ENCODE results near the gene RASGEF1C.

DNA sequence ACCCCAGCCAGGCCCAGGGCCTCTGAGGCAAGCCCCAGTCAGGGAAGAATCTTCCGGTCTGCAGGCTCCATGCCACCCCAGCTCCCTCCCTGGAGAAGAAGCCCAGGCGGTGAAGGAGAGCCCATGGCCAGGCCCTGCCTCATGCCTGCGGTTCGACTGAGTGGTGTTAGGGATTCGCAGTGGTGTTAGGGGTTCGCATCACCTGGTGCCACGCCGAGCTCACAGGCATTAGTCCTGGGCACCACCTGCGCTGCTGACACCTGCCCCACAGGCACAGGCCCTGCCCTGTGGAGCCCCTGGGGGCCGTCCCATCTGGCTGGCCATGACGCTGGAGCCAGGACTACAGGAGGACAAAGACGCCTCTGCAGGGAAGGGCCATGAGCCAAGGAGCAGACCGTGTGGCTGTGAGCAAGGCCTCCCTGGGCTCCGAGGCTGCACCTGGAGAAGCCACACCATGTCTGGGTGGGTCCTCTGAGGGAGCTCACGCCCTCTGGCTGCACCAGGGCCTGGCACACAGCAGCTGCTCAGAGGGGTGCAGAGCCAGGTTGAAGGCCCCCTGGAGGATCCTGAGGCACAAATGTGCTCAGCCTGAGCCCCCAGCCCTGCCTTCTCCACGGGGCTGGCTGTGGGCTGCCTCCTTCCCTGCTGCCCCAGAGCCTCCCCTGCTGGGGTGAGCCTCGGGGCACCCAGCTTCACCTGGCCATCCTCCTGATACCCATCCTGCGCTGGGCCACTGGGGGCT, 109.8 kb downstream of the RASGEF1C start:
- TF ChIP-seq, protein P1, sequence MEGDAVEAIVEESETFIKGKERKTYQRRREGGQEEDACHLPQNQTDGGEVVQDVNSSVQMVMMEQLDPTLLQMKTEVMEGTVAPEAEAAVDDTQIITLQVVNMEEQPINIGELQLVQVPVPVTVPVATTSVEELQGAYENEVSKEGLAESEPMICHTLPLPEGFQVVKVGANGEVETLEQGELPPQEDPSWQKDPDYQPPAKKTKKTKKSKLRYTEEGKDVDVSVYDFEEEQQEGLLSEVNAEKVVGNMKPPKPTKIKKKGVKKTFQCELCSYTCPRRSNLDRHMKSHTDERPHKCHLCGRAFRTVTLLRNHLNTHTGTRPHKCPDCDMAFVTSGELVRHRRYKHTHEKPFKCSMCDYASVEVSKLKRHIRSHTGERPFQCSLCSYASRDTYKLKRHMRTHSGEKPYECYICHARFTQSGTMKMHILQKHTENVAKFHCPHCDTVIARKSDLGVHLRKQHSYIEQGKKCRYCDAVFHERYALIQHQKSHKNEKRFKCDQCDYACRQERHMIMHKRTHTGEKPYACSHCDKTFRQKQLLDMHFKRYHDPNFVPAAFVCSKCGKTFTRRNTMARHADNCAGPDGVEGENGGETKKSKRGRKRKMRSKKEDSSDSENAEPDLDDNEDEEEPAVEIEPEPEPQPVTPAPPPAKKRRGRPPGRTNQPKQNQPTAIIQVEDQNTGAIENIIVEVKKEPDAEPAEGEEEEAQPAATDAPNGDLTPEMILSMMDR (conservative IDR thresholded peaks at IDR 0.05; ENCODE audit: low read depth, low read length), result no peak
- TF ChIP-seq EZH2phosphoT487 (IDR thresholded peaks at IDR 0.05; ENCODE audit: borderline replicate concordance, low read length), result no peak

Measured in PC-3 (cell line).